Thymus (tissue), 11 donors: ENCODE data around the gene ANKRD36B. TPM values are rescaled to one million over a fixed set of nuclear protein-coding genes. Genes with fewer than 3 reads are reported as not detected.
"Not testable (repeated sequence)": the region's sequence is repeated elsewhere in the genome, so short reads cannot be mapped to it uniquely, and the experiment has no call there.

Experiments used
- DNase-seq, 9 donors: peaks; one replicate each; pipeline ENCODE4 v3.0.0-alpha.2; 2013; ENCODE audit warnings: low spot score in 9 of 9, low read depth in 6 of 9, missing footprints in 1 of 9
- H3K27ac ChIP-seq, 2 donors: one replicate each; pipeline ENCODE4 v1.5.1; 2013; ENCODE audit warnings: control low read depth in 1 of 2, low read depth in 1 of 2, low read length in 1 of 2, mild to moderate bottlenecking in 1 of 2, moderate library complexity in 1 of 2
- H3K27me3 ChIP-seq, 2 donors: one replicate each; pipeline ENCODE4 v1.5.1; 2013; ENCODE audit warnings: low read length in 1 of 2; ENCODE audit not compliant: control insufficient read depth in 2 of 2, insufficient read depth in 1 of 2
- H3K36me3 ChIP-seq, 2 donors: one replicate each; pipeline ENCODE4 v1.5.1; 2013; ENCODE audit warnings: low read length in 1 of 2, mild to moderate bottlenecking in 1 of 2, moderate library complexity in 1 of 2; ENCODE audit not compliant: control insufficient read depth in 2 of 2, insufficient read depth in 2 of 2
- H3K4me1 ChIP-seq, 2 donors: one replicate each; pipeline ENCODE4 v1.5.1; 2013; ENCODE audit warnings: low read length in 2 of 2; ENCODE audit not compliant: control insufficient read depth in 2 of 2, insufficient read depth in 2 of 2
- H3K4me3 ChIP-seq, 2 donors: one replicate each; pipeline ENCODE4 v1.5.1; 2013; ENCODE audit warnings: low read length in 2 of 2, control low read depth in 1 of 2, mild to moderate bottlenecking in 1 of 2
- H3K9me3 ChIP-seq, 2 donors: one replicate each; pipeline ENCODE4 v1.5.1; 2013; ENCODE audit warnings: low read length in 1 of 2, mild to moderate bottlenecking in 1 of 2; ENCODE audit not compliant: control insufficient read depth in 2 of 2, insufficient read depth in 1 of 2
- WGBS: extraction: QIAGEN DNeasy Blood & Tissue Kit; methylation state at CpG from one replicate; pipeline ENCODE4 v1.1.7; 2013; 5-methylcytosine and 5-hydroxymethylcytosine counted together
- polyA plus RNA-seq: library from polyadenylated mRNA; stranded (reverse); fragments of 200-250 nt; gene quantifications from one replicate; pipeline ENCODE4 v1.2.3, GENCODE V29; 2013
- total RNA-seq: library from RNA; stranded (reverse); fragments of 120-200 nt; gene quantifications from one replicate; pipeline ENCODE4 v1.2.4, GENCODE V29; 2013
- donor health status: healthy.

Gene ANKRD36B
- total and polyA plus RNA-seq, 2 donors: 31.9 to 47.6 TPM

- H3K36me3 ChIP-seq, H3K9me3 ChIP-seq, H3K4me3 ChIP-seq, DNase-seq, H3K4me1 ChIP-seq, H3K27me3 ChIP-seq, H3K27ac ChIP-seq: not testable (repeated sequence)
- 96% methylated on average over 4 of the region's 4 CpGs for WGBS
These were observed 94.0 kb downstream of the ANKRD36B start for GRCh38 chr2:97495651-97496050.

- not testable (repeated sequence) for H3K4me1 ChIP-seq, H3K27me3 ChIP-seq, H3K4me3 ChIP-seq, H3K27ac ChIP-seq, H3K36me3 ChIP-seq, H3K9me3 ChIP-seq
- WGBS: 98% methylated on average over 4 of the region's 5 CpGs
- DNase-seq: peak in 2 of 9 donors; percentile 0
These were observed 99.5 kb downstream of the ANKRD36B start for GRCh38 chr2:97490141-97490540.

Other genes with a start within 250 kb of the ANKRD36B start
- gene COX5B, start 56.2 kb upstream of the ANKRD36B start, total RNA-seq: 253 TPM
- gene COX5B, start 56.2 kb upstream of the ANKRD36B start, polyA plus RNA-seq: 247 TPM
- 44.1 TPM for gene ACTR1B, start 74.2 kb upstream of the ANKRD36B start, total RNA-seq
- gene ACTR1B, start 74.2 kb upstream of the ANKRD36B start, polyA plus RNA-seq: 73.2 TPM
- gene C2orf92, start 79.8 kb upstream of the ANKRD36B start, total RNA-seq: 2.9 TPM
- gene C2orf92, start 79.8 kb upstream of the ANKRD36B start, polyA plus RNA-seq: 13.1 TPM
- 160 TPM for gene ZAP70, start 123.7 kb upstream of the ANKRD36B start, total RNA-seq
- gene ZAP70, start 123.7 kb upstream of the ANKRD36B start, polyA plus RNA-seq: 217 TPM